GM23338 (cell line): ENCODE data around the gene ITCH.

Source experiments
- CTCF ChIP-seq, 2 experiments: fragments of 200-600 bp in 1 of 2; sonication (generic) in 1 of 2; conservative IDR thresholded peaks; 2 replicates each; pipeline versions ENCODE4 v1.5.1 to v1.6.1; 2016 to 2017; ENCODE audit warnings: antibody characterized with exemption in 2 of 2, low read depth in 2 of 2, mild to moderate bottlenecking in 2 of 2, moderate library complexity in 1 of 2
- EZH2 ChIP-seq: fragments of 200-600 bp; sonication (generic); IDR thresholded peaks from one replicate; pipeline ENCODE4 v1.8.0; 2017; ENCODE audit warnings: antibody characterized with exemption, mild to moderate bottlenecking, low read depth; ENCODE audit not compliant: unreplicated experiment
- EZH2phosphoT487 ChIP-seq: fragments of 200-600 bp; sonication (generic); IDR thresholded peaks from one replicate; pipeline ENCODE4 v1.8.1; 2018; ENCODE audit warnings: antibody characterized with exemption; ENCODE audit not compliant: unreplicated experiment
- NANOG ChIP-seq: IDR thresholded peaks from 2 replicates; pipeline ENCODE4 v1.6.1; 2016; ENCODE audit warnings: antibody characterized with exemption, borderline replicate concordance
- POLR2AphosphoS5 ChIP-seq: IDR thresholded peaks from 2 replicates; pipeline ENCODE4 v1.6.1; 2016; ENCODE audit warnings: antibody characterized with exemption, low read depth
- TF ChIP-seq, protein P1 (sequence below): IDR thresholded peaks from one replicate; pipeline ENCODE4 v1.6.1; 2018; ENCODE audit warnings: antibody characterized with exemption; ENCODE audit not compliant: unreplicated experiment

GRCh38 chr20:34510575-34510974, 147.5 kb downstream of the ITCH start:
- TF ChIP-seq POLR2AphosphoS5 (no peak), CTCF (conservative IDR thresholded peaks at IDR 0.05; ENCODE audit: low read depth in 2 of 2) (no peak), NANOG (no peak), EZH2 (no peak), EZH2phosphoT487 (no peak)
- TF ChIP-seq, protein P1, sequence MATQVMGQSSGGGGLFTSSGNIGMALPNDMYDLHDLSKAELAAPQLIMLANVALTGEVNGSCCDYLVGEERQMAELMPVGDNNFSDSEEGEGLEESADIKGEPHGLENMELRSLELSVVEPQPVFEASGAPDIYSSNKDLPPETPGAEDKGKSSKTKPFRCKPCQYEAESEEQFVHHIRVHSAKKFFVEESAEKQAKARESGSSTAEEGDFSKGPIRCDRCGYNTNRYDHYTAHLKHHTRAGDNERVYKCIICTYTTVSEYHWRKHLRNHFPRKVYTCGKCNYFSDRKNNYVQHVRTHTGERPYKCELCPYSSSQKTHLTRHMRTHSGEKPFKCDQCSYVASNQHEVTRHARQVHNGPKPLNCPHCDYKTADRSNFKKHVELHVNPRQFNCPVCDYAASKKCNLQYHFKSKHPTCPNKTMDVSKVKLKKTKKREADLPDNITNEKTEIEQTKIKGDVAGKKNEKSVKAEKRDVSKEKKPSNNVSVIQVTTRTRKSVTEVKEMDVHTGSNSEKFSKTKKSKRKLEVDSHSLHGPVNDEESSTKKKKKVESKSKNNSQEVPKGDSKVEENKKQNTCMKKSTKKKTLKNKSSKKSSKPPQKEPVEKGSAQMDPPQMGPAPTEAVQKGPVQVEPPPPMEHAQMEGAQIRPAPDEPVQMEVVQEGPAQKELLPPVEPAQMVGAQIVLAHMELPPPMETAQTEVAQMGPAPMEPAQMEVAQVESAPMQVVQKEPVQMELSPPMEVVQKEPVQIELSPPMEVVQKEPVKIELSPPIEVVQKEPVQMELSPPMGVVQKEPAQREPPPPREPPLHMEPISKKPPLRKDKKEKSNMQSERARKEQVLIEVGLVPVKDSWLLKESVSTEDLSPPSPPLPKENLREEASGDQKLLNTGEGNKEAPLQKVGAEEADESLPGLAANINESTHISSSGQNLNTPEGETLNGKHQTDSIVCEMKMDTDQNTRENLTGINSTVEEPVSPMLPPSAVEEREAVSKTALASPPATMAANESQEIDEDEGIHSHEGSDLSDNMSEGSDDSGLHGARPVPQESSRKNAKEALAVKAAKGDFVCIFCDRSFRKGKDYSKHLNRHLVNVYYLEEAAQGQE = no peak
